GM21619 (cell line): ENCODE results near the gene DNM3.

Experiments
- ATAC-seq: cut with Tn5 transposase; IDR thresholded peaks from one replicate; pipeline ENCODE4 v1.9.1; 2021; ENCODE audit not compliant: unreplicated experiment

The DNM3 gene

GRCh38 chr1:171817511-171818265, 23.6 kb upstream of the DNM3 start:
- ATAC-seq = peak; percentile 84

GRCh38 chr1:171819946-171820345, 21.4 kb upstream of the DNM3 start:
- no peak for ATAC-seq

- no peak for ATAC-seq
Measured at GRCh38 chr1:171826973-171827372, 14.3 kb upstream of the DNM3 start.

GRCh38 chr1:171828794-171829193, 12.5 kb upstream of the DNM3 start:
- no peak for ATAC-seq

GRCh38 chr1:171833091-171833825, 8.0 kb upstream of the DNM3 start:
- no peak for ATAC-seq

GRCh38 chr1:171834821-171835220, 6.5 kb upstream of the DNM3 start:
- ATAC-seq = no peak

- no peak for ATAC-seq
Measured at GRCh38 chr1:171835891-171836290, 5.4 kb upstream of the DNM3 start.

- no peak for ATAC-seq
Measured at GRCh38 chr1:171841931-171842761, 848 bp downstream of the DNM3 start.

GRCh38 chr1:171844381-171844780, 3.1 kb downstream of the DNM3 start:
- no peak for ATAC-seq

- no peak for ATAC-seq
Measured at GRCh38 chr1:171845998-171846397, 4.7 kb downstream of the DNM3 start.

GRCh38 chr1:171849245-171849898, 8.1 kb downstream of the DNM3 start:
- ATAC-seq = no peak

- ATAC-seq = no peak
Measured at GRCh38 chr1:171850651-171851350, 9.5 kb downstream of the DNM3 start.

GRCh38 chr1:171852272-171852671, 11.0 kb downstream of the DNM3 start:
- no peak for ATAC-seq

GRCh38 chr1:171855381-171855780, 14.1 kb downstream of the DNM3 start:
- ATAC-seq = no peak

GRCh38 chr1:171858696-171859095, 17.4 kb downstream of the DNM3 start:
- ATAC-seq = no peak

GRCh38 chr1:171860696-171861095, 19.4 kb downstream of the DNM3 start:
- ATAC-seq = no peak

GRCh38 chr1:171863531-171863930, 22.2 kb downstream of the DNM3 start:
- no peak for ATAC-seq

- ATAC-seq = no peak
Measured at GRCh38 chr1:171864308-171864707, 23.0 kb downstream of the DNM3 start.

GRCh38 chr1:171865106-171865505, 23.8 kb downstream of the DNM3 start:
- ATAC-seq = no peak

- no peak for ATAC-seq
Measured at GRCh38 chr1:171867236-171867635, 25.9 kb downstream of the DNM3 start.
